ENCODE data around the gene SHISA7.

GRCh38 chr19:55392820-55393761 is 50.0 kb downstream of the SHISA7 start:
- TF ChIP-seq CTCF (conservative IDR thresholded peaks at IDR 0.05; ENCODE audit: low read length) (no peak), EZH2phosphoT487 (IDR thresholded peaks at IDR 0.05; ENCODE audit: borderline replicate concordance, low read depth, low read length) (no peak)
